Erythroblast (primary cell): ENCODE results near the gene MPPED2.

Source experiments
- GATA1 ChIP-seq: IDR thresholded peaks from 2 replicates; pipeline ENCODE4 v1.6.1; 2011; ENCODE audit warnings: low read depth, mild to moderate bottlenecking, control low read depth, low read length, moderate library complexity
- POLR2A ChIP-seq: IDR thresholded peaks from 2 replicates; pipeline ENCODE4 v1.6.1; 2011; ENCODE audit warnings: mild to moderate bottlenecking, low read length

DNA sequence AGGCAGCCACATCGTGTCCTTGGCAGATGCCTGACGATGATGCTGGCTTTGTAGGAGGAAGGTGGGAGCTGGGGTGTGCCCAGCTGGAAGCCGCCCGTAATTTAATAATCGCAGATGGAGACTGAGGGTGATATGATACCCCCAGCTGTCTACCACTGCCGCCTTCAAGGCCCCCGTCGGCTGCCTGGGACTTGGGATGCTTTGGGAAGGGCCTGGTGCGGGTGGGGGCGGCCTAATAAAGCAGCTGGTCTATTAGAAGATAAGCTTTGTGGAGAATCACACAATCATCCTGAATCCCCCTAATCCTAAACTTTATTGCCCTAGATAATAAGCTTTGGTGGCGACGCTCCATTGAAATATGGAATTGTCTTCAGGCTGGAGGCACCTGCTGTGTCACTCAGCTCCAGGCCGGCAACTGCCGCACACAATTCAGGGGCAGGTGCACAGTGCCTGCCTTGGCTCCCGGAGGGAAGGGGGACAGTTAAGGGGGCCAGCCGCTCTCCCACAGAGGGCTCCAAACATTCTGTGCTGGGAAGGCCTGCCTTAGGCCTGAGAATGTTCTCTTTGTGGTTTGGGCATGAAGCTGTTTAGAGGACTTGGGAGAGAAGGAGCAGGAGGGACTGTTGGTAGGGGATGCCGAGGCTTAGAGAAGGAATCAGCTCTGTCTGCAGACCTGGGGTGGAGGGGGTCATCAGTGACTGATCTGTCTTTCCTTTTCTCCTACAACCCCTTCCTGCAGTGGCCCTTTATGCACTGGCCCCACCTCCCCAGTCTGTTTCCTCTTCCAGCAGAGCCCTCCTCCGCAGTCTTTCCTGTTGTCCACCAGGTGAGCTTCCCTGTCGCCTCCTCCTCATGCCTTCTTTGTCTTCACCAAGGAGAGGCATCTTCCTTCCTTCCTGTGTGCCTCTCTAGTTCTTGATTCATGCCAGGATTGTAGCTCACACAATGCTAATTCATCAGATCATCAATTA lies 198.0 kb downstream of the MPPED2 start:
- TF ChIP-seq POLR2A (no peak), GATA1 (no peak)
